Measurements from ENCODE around the gene LSM3.

DNA sequence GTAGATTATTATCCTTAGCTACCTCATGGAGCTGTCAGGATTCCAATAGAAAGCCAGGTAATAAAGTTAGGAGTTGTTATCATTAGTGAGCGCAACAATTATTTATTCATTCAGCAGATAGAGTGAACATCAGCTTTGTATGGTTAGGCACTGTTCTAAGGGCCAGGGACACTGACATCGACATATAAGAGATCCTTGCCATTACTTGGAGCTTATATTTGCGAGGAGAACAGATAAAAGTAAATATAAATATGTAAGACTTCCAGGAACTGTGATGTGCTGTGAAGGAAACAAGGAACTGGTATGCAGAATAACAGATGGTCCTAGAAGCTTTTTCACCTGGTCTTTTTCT, 473 bp downstream of the LSM3 start:
- TF ChIP-seq POLR2A (IDR thresholded peaks at IDR 0.05; ENCODE audit: low read length) (no peak), GATA1 (IDR thresholded peaks at IDR 0.05; ENCODE audit: low read depth, low read length) (no peak)

All from erythroblast (primary cell).